ENCODE measurements around the gene PRRG1. TPM values are rescaled to one million over a fixed set of nuclear protein-coding genes. Genes with fewer than 3 reads are reported as not detected.

Gene PRRG1
- total and polyA plus RNA-seq, 2 of the 13 experiments (the other 11 are each of a cell fraction or from before 2014, with no cell fraction given): 5.0 to 11.0 TPM

DNA sequence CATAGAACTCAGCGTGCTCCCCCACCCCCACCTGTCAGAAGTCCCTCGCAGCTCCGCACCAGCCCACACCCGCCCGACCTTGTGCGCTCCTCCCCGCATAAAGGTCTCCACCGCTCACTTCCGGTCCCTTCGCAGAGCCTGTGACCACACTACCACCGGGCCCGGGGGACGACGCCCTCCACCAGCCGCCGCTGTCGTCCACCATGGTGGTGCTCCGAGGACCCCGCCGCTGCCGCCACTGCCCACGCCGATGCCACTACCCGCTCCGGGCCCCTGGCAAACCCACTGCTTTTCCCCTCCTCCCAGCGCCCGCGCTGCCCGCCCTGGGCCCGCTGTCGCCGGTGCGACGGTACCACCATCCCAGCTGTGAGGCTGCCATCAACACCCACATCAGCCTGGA is 142.5 kb downstream of the PRRG1 start:
- Histone ChIP-seq H3K27ac (ENCODE audit: extremely low read length, insufficient read depth, low read length) (no peak overlapping the region), H3K4me1 (ENCODE audit: insufficient read depth, low read length) (0 out of 2 replicates have a peak, but pooled peaks cover 8% of the 10 kb centered on the region), H3K9ac (ENCODE audit: insufficient read depth, low read depth, low read length) (no peak overlapping the region), H3K36me3 (replicated peaks in 1 of 2; ENCODE audit: control insufficient read depth in 1 of 2, insufficient read depth in 2 of 2, low read length in 2 of 2) (no peaks in the 10 kb centered on the region), H2AFZ (ENCODE audit: low read length) (no peak overlapping the region), H3K79me2 (ENCODE audit: insufficient read depth, low read length) (no peaks in the 10 kb centered on the region), H4K20me1 (ENCODE audit: insufficient read depth, low read length) (no peaks in the 10 kb centered on the region), H3K9me3 (ENCODE audit: low read length) (no peaks in the 10 kb centered on the region), H3K27me3 (ENCODE audit: control insufficient read depth in 1 of 2, insufficient read depth in 2 of 2, low read length in 2 of 2) (no peaks in the 10 kb centered on the region), H3K4me3 (replicated peaks in 1 of 3; ENCODE audit: insufficient read depth in 1 of 3, low read depth in 2 of 3, low read length in 3 of 3) (no peak overlapping the region), H3K4me2 (ENCODE audit: low read depth, low read length) (no peak overlapping the region)
- DNase-seq (ENCODE audit: low spot score) (no peak), ATAC-seq (no peak), FAIRE-seq (no peak)
- ChIA-PET POLR2A (no interaction called here), CTCF (ENCODE audit: low intra/inter-chr PET ratio, low total read pairs) (no interaction called here)
- BruUV-seq (replicated peaks): no TSS peak
- WGBS (ENCODE audit: low lambda C conversion rate): 88% methylated on average over 5 of the region's 34 CpGs
- intact Hi-C loops (cut with micrococcal nuclease; ENCODE audit: unreplicated experiment) (no loop called here), in situ Hi-C loops (cut with HindIII; ENCODE audit: extremely low pct_ligation_motif_present, low pct_unique_long_range_greater_than_20kb) (no loop called here)
- TF ChIP-seq RELA (CRISPR knock-in tag; IDR thresholded peaks at IDR 0.05): no peak
- no peak for TF ChIP-seq HOXA7 (CRISPR knock-in tag; IDR thresholded peaks at IDR 0.05)
- no peak for TF ChIP-seq ZSCAN29 (CRISPR knock-in tag; conservative IDR thresholded peaks at IDR 0.05)
- no peak for TF ChIP-seq AKAP8 (CRISPR knock-in tag; IDR thresholded peaks at IDR 0.05)
- no peak for TF ChIP-seq MTA3 (CRISPR knock-in tag; IDR thresholded peaks at IDR 0.05)
- TF ChIP-seq MEIS1 (CRISPR knock-in tag; IDR thresholded peaks at IDR 0.05; ENCODE audit: borderline replicate concordance): no peak
- TF ChIP-seq, protein P1, sequence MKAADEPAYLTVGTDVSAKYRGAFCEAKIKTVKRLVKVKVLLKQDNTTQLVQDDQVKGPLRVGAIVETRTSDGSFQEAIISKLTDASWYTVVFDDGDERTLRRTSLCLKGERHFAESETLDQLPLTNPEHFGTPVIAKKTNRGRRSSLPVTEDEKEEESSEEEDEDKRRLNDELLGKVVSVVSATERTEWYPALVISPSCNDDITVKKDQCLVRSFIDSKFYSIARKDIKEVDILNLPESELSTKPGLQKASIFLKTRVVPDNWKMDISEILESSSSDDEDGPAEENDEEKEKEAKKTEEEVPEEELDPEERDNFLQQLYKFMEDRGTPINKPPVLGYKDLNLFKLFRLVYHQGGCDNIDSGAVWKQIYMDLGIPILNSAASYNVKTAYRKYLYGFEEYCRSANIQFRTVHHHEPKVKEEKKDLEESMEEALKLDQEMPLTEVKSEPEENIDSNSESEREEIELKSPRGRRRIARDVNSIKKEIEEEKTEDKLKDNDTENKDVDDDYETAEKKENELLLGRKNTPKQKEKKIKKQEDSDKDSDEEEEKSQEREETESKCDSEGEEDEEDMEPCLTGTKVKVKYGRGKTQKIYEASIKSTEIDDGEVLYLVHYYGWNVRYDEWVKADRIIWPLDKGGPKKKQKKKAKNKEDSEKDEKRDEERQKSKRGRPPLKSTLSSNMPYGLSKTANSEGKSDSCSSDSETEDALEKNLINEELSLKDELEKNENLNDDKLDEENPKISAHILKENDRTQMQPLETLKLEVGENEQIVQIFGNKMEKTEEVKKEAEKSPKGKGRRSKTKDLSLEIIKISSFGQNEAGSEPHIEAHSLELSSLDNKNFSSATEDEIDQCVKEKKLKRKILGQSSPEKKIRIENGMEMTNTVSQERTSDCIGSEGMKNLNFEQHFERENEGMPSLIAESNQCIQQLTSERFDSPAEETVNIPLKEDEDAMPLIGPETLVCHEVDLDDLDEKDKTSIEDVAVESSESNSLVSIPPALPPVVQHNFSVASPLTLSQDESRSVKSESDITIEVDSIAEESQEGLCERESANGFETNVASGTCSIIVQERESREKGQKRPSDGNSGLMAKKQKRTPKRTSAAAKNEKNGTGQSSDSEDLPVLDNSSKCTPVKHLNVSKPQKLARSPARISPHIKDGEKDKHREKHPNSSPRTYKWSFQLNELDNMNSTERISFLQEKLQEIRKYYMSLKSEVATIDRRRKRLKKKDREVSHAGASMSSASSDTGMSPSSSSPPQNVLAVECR (CRISPR knock-in tag; IDR thresholded peaks at IDR 0.05; ENCODE audit: borderline replicate concordance): no peak
- TF ChIP-seq, protein P2, sequence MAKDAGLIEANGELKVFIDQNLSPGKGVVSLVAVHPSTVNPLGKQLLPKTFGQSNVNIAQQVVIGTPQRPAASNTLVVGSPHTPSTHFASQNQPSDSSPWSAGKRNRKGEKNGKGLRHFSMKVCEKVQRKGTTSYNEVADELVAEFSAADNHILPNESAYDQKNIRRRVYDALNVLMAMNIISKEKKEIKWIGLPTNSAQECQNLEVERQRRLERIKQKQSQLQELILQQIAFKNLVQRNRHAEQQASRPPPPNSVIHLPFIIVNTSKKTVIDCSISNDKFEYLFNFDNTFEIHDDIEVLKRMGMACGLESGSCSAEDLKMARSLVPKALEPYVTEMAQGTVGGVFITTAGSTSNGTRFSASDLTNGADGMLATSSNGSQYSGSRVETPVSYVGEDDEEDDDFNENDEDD (CRISPR knock-in tag; IDR thresholded peaks at IDR 0.05; ENCODE audit: borderline replicate concordance): no peak
- TF ChIP-seq ZNF337 (CRISPR knock-in tag; IDR thresholded peaks at IDR 0.05; ENCODE audit: borderline replicate concordance, low read depth): no peak
- no peak for TF ChIP-seq PHF20 (CRISPR knock-in tag; IDR thresholded peaks at IDR 0.05)
- TF ChIP-seq, protein P3, sequence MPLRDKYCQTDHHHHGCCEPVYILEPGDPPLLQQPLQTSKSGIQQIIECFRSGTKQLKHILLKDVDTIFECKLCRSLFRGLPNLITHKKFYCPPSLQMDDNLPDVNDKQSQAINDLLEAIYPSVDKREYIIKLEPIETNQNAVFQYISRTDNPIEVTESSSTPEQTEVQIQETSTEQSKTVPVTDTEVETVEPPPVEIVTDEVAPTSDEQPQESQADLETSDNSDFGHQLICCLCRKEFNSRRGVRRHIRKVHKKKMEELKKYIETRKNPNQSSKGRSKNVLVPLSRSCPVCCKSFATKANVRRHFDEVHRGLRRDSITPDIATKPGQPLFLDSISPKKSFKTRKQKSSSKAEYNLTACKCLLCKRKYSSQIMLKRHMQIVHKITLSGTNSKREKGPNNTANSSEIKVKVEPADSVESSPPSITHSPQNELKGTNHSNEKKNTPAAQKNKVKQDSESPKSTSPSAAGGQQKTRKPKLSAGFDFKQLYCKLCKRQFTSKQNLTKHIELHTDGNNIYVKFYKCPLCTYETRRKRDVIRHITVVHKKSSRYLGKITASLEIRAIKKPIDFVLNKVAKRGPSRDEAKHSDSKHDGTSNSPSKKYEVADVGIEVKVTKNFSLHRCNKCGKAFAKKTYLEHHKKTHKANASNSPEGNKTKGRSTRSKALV (CRISPR knock-in tag; IDR thresholded peaks at IDR 0.05): no peak
- no peak for TF ChIP-seq ZFP1 (CRISPR knock-in tag; IDR thresholded peaks at IDR 0.05)
- TF ChIP-seq, protein P4, sequence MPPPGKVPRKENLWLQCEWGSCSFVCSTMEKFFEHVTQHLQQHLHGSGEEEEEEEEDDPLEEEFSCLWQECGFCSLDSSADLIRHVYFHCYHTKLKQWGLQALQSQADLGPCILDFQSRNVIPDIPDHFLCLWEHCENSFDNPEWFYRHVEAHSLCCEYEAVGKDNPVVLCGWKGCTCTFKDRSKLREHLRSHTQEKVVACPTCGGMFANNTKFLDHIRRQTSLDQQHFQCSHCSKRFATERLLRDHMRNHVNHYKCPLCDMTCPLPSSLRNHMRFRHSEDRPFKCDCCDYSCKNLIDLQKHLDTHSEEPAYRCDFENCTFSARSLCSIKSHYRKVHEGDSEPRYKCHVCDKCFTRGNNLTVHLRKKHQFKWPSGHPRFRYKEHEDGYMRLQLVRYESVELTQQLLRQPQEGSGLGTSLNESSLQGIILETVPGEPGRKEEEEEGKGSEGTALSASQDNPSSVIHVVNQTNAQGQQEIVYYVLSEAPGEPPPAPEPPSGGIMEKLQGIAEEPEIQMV (CRISPR knock-in tag; IDR thresholded peaks at IDR 0.05; ENCODE audit: low read depth): no peak

All from HepG2 (cell line).